Stimulated activated CD4-positive, alpha-beta T cell treated with anti-CD3 and anti-CD28 coated beads, Interleukin-12 subunit alpha, Interleukin-12 subunit beta, amount 100 ng/mL, for 48 hours (primary cell): ENCODE measurements around the gene HOXC11.
A peak's percentile ranks its signal among the peaks of the same experiment; 100 is the strongest.

Source experiments
- DNase-seq, 3 donors: peaks; one replicate each; pipeline ENCODE4 v3.0.0-alpha.2; 2020; ENCODE audit warnings: low read depth in 2 of 3, low spot score in 1 of 3

The HOXC11 gene

GRCh38 chr12:53984901-53985691 lies 12.2 kb downstream of the HOXC11 start, which contains the start of gene HOXC10:
HOXC10 (plus strand) TSS chr12:53985146; CDS start chr12:53985260, 114 bp downstream.
- peak; percentile 77 to 85 (median 81) for DNase-seq

- DNase-seq = no peak
Observed at GRCh38 chr12:53985692-53985993, 12.7 kb downstream of the HOXC11 start.

- DNase-seq = no peak
Observed at GRCh38 chr12:53985994-53986685, 13.2 kb downstream of the HOXC11 start.

- DNase-seq = no peak
Observed at GRCh38 chr12:53986686-53987483, 14.0 kb downstream of the HOXC11 start.

- DNase-seq = no peak
Observed at GRCh38 chr12:53987787-53988230, 14.9 kb downstream of the HOXC11 start.

- no peak for DNase-seq
Observed at GRCh38 chr12:53988541-53989226, 15.8 kb downstream of the HOXC11 start.

- no peak for DNase-seq
Observed at GRCh38 chr12:53989227-53990113, 16.5 kb downstream of the HOXC11 start.

GRCh38 chr12:53990311-53991076 lies 17.6 kb downstream of the HOXC11 start:
- no peak for DNase-seq

GRCh38 chr12:53991077-53991460 lies 18.1 kb downstream of the HOXC11 start:
- DNase-seq = no peak

GRCh38 chr12:53992377-53992889 lies 19.5 kb downstream of the HOXC11 start:
- DNase-seq = no peak

GRCh38 chr12:53993162-53994008 lies 20.5 kb downstream of the HOXC11 start:
- no peak for DNase-seq

GRCh38 chr12:53994009-53994263 lies 21.0 kb downstream of the HOXC11 start:
- DNase-seq = no peak

- DNase-seq = no peak
Observed at GRCh38 chr12:53994264-53995001, 21.5 kb downstream of the HOXC11 start.

GRCh38 chr12:53995002-53995377 lies 22.1 kb downstream of the HOXC11 start:
- DNase-seq = no peak

- DNase-seq = no peak
Observed at GRCh38 chr12:53995378-53996239, 22.7 kb downstream of the HOXC11 start.

GRCh38 chr12:53996240-53997203 lies 23.6 kb downstream of the HOXC11 start:
- no peak for DNase-seq
